GM19324 (cell line): ENCODE data around the gene R3HDM1.

Experiments
- ATAC-seq: cut with Tn5 transposase; IDR thresholded peaks from one replicate; pipeline ENCODE4 v1.9.1; 2021; ENCODE audit warnings: mild to moderate bottlenecking, moderate library complexity; ENCODE audit not compliant: unreplicated experiment, low FRiP score

R3HDM1 gene

GRCh38 chr2:135773319-135773718 is 242.0 kb downstream of the R3HDM1 start:
- ATAC-seq = no peak

GRCh38 chr2:135773917-135774316 is 242.6 kb downstream of the R3HDM1 start:
- ATAC-seq = no peak
